ENCODE measurements around the gene CFAP57. TPM values are rescaled to one million over a fixed set of nuclear protein-coding genes. Genes with fewer than 3 reads are reported as not detected.

CFAP57 gene
- total and polyA plus RNA-seq, 2 of the 8 experiments (the other 6 are each of a cell fraction or from before 2014, with no cell fraction given): 0.20 to 0.80 TPM

DNA sequence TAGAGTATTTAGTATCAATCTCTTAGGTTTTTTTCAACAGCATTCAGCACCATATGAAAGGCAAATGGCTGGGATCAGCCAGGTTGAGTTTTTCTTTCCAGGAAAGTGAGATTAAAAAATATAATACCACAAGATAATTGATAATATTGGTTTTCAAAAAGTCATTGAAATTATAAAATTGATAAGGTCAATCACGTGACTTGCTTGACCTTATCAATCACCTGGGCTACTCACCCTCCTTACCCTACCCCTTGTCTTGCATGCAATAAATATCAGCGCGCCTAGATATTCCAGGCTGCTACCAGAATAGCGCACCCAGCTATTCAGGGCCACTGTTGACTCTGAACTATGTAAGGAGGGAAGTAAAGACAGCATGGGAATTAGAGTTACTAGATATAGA, 31.5 kb upstream of the CFAP57 start (continued):
- TF ChIP-seq GTF2F1 (IDR thresholded peaks at IDR 0.05; ENCODE audit: borderline replicate concordance, low read depth, low read length): no peak
- TF ChIP-seq SRF (IDR thresholded peaks at IDR 0.05; ENCODE audit: low read depth, low read length): no peak
- no peak for TF ChIP-seq CHD2 (IDR thresholded peaks at IDR 0.05; ENCODE audit: low read length)
- no peak for TF ChIP-seq BRCA1 (IDR thresholded peaks at IDR 0.05; ENCODE audit: low read depth, low read length)
- no peak for TF ChIP-seq SP2 (IDR thresholded peaks at IDR 0.05; ENCODE audit: low read length)
- TF ChIP-seq KDM4A (IDR thresholded peaks at IDR 0.05; ENCODE audit: low read depth, low read length, severe bottlenecking): no peak

Data from H1 (cell line).